Activated T-helper 1 cell treated with anti-CD3 and anti-CD28 coated beads, Interleukin-2, amount 50 U/mL, for 16 hours (primary cell): ENCODE results near the gene DCBLD1.

Experiments
- DNase-seq, 2 donors: peaks; one replicate each; pipeline ENCODE4 v3.0.0-alpha.2; 2020; ENCODE audit warnings: low read depth in 1 of 2, low spot score in 1 of 2

The DCBLD1 gene

GRCh38 chr6:117469791-117470190 is 12.7 kb upstream of the DCBLD1 start:
- DNase-seq = no peak

GRCh38 chr6:117472667-117473066 is 9.8 kb upstream of the DCBLD1 start:
- no peak for DNase-seq

GRCh38 chr6:117473401-117473800 is 9.1 kb upstream of the DCBLD1 start:
- DNase-seq = no peak

GRCh38 chr6:117477988-117478852 is 4.3 kb upstream of the DCBLD1 start:
- DNase-seq = no peak

- no peak for DNase-seq
These were observed 3.6 kb upstream of the DCBLD1 start for GRCh38 chr6:117478853-117479231.

- DNase-seq = no peak
These were observed 1.8 kb upstream of the DCBLD1 start for GRCh38 chr6:117480651-117481050.

GRCh38 chr6:117481278-117481925 is 1.1 kb upstream of the DCBLD1 start:
- DNase-seq = no peak

- no peak for DNase-seq
These were observed 591 bp upstream of the DCBLD1 start for GRCh38 chr6:117481926-117482239.

GRCh38 chr6:117483004-117483644 is 650 bp downstream of the DCBLD1 start:
- DNase-seq = no peak

GRCh38 chr6:117483645-117484016 is 1.2 kb downstream of the DCBLD1 start:
- DNase-seq = no peak

GRCh38 chr6:117484052-117484646 is 1.7 kb downstream of the DCBLD1 start:
- no peak for DNase-seq

- no peak for DNase-seq
These were observed 3.0 kb downstream of the DCBLD1 start for GRCh38 chr6:117485433-117485832.

GRCh38 chr6:117487821-117488220 is 5.3 kb downstream of the DCBLD1 start:
- DNase-seq = no peak

GRCh38 chr6:117489003-117489402 is 6.5 kb downstream of the DCBLD1 start:
- no peak for DNase-seq

- DNase-seq = no peak
These were observed 9.4 kb downstream of the DCBLD1 start for GRCh38 chr6:117491916-117492315.

GRCh38 chr6:117493470-117493869 is 11.0 kb downstream of the DCBLD1 start:
- no peak for DNase-seq

GRCh38 chr6:117494283-117494682 is 11.8 kb downstream of the DCBLD1 start:
- no peak for DNase-seq

- no peak for DNase-seq
These were observed 12.3 kb downstream of the DCBLD1 start for GRCh38 chr6:117494694-117495318.

- DNase-seq = no peak
These were observed 13.0 kb downstream of the DCBLD1 start for GRCh38 chr6:117495425-117495824.

- no peak for DNase-seq
These were observed 13.4 kb downstream of the DCBLD1 start for GRCh38 chr6:117495869-117496268.

- DNase-seq = no peak
These were observed 14.0 kb downstream of the DCBLD1 start for GRCh38 chr6:117496383-117496990.
